SK-N-SH (cell line): ENCODE data around the gene RFX3. TPM values are rescaled to one million over a fixed set of nuclear protein-coding genes. Genes with fewer than 3 reads are reported as not detected.

Experiments used
- CTCF ChIA-PET: fragments of 300-600, 350-600 bp; formaldehyde crosslinking; extraction: SDS; loops from one replicate; lab custom pipeline; 2021; lab: Yijun Ruan, JAX
- POLR2A ChIA-PET: fragments of 350-600 bp; sonication (Branson Sonifier 250); formaldehyde crosslinking; extraction: SDS; loops from one replicate; lab custom pipeline; 2020; ENCODE audit warnings: antibody characterized with exemption, inconsistent platforms; lab: Yijun Ruan, JAX
- DNase-seq: peaks from one replicate; pipeline ENCODE4 v3.0.0; 2012
- H2AFZ ChIP-seq: fragments of 200-600 bp; sonication (generic); 2 replicates; pipeline ENCODE4 v1.8.1; 2016; ENCODE audit warnings: antibody characterized with exemption, mild to moderate bottlenecking, low read depth
- H3F3A ChIP-seq: fragments of 200-600 bp; sonication (generic); replicated peaks from 2 replicates; pipeline ENCODE3; 2016; ENCODE audit warnings: antibody characterized with exemption, mild to moderate bottlenecking; ENCODE audit not compliant: insufficient read depth
- H3K27ac ChIP-seq, 2 experiments: fragments of 200-500 bp in 1 of 2; fragments of 200-600 bp in 1 of 2; sonication (Bioruptor generic) in 1 of 2; sonication (generic), shearing (Covaris generic) in 1 of 2; 2 replicates each; pipeline versions ENCODE4 v1.5.1 to v1.6.1; 2014 to 2016; ENCODE audit warnings: low read depth in 2 of 2, inconsistent platforms in 1 of 2, low read length in 1 of 2, mild to moderate bottlenecking in 1 of 2, mixed read lengths in 1 of 2
- H3K27me3 ChIP-seq: fragments of 200-600 bp; sonication (generic), shearing (Covaris generic); 2 replicates; pipeline ENCODE4 v1.6.1; 2016; ENCODE audit warnings: mixed run types; ENCODE audit not compliant: insufficient read depth
- H3K36me3 ChIP-seq, 2 experiments: fragments of 200-500 bp in 1 of 2; fragments of 200-600 bp in 1 of 2; sonication (Bioruptor generic) in 1 of 2; sonication (generic) in 1 of 2; replicated peaks in 1 of 2; 2 replicates each; pipeline versions ENCODE3 to v1.5.1; 2014 to 2016; ENCODE audit warnings: low read length in 1 of 2, mild to moderate bottlenecking in 1 of 2; ENCODE audit not compliant: insufficient read depth in 2 of 2, control insufficient read depth in 1 of 2
- H3K4me1 ChIP-seq, 2 experiments: fragments of 200-500 bp in 1 of 2; fragments of 200-600 bp in 1 of 2; sonication (Bioruptor generic) in 1 of 2; sonication (generic), shearing (Covaris generic) in 1 of 2; 2 replicates each; pipeline versions ENCODE4 v1.5.1 to v1.6.1; 2014 to 2016; ENCODE audit warnings: low read depth in 1 of 2, low read length in 1 of 2, mixed run types in 1 of 2; ENCODE audit not compliant: insufficient read depth in 2 of 2, control insufficient read depth in 1 of 2
- H3K4me2 ChIP-seq: fragments of 200-600 bp; sonication (generic), shearing (Covaris generic); 2 replicates; pipeline ENCODE4 v1.6.1; 2017; ENCODE audit warnings: mixed run types
- H3K4me3 ChIP-seq, 2 experiments: fragments of 200-500 bp in 1 of 2; fragments of 200-600 bp in 1 of 2; sonication (Bioruptor generic) in 1 of 2; sonication (generic), shearing (Covaris generic) in 1 of 2; 2 replicates each; pipeline versions ENCODE4 v1.5.1 to v1.8.1; 2014 to 2016; ENCODE audit warnings: low read depth in 2 of 2, inconsistent platforms in 1 of 2, low read length in 1 of 2, mild to moderate bottlenecking in 1 of 2, mixed read lengths in 1 of 2, moderate library complexity in 1 of 2
- H3K79me2 ChIP-seq: fragments of 200-600 bp; sonication (generic); 2 replicates; pipeline ENCODE4 v1.8.1; 2017; ENCODE audit warnings: mild to moderate bottlenecking; ENCODE audit not compliant: insufficient read depth
- H3K9ac ChIP-seq: fragments of 200-600 bp; sonication (generic); 2 replicates; pipeline ENCODE4 v1.6.1; 2017; ENCODE audit warnings: mixed run types
- H3K9me2 ChIP-seq: fragments of 200-600 bp; sonication (generic); 2 replicates; pipeline ENCODE4 v1.6.1; 2017; ENCODE audit warnings: mixed run types
- H3K9me3 ChIP-seq: fragments of 200-600 bp; sonication (generic); 2 replicates; pipeline ENCODE4 v1.6.1; 2017; ENCODE audit warnings: mixed run types, mild to moderate bottlenecking, moderate library complexity
- H4K20me1 ChIP-seq: fragments of 200-600 bp; sonication (generic); 2 replicates; pipeline ENCODE4 v1.6.1; 2017; ENCODE audit warnings: mild to moderate bottlenecking, mixed run types; ENCODE audit not compliant: insufficient read depth
- CHD2 ChIP-seq: fragments of 150-350 bp; IDR thresholded peaks from 2 replicates; pipeline ENCODE4 v1.6.1; 2018; ENCODE audit warnings: low read length; ENCODE audit not compliant: partially characterized antibody
- ELF1 ChIP-seq: IDR thresholded peaks from 2 replicates; pipeline ENCODE4 v1.4.0; 2012
- FOXJ3 ChIP-seq: sonication (generic); formaldehyde crosslinking; IDR thresholded peaks from 2 replicates; pipeline ENCODE4 v1.5.1; 2020; ENCODE audit warnings: mild to moderate bottlenecking, missing genetic modification reagents
- IRF3 ChIP-seq: fragments of 150-350 bp; IDR thresholded peaks from 2 replicates; pipeline ENCODE4 v1.6.1; 2016; ENCODE audit warnings: mild to moderate bottlenecking, low read depth, low read length
- JUND ChIP-seq: IDR thresholded peaks from 2 replicates; pipeline ENCODE4 v1.4.0; 2012
- MAX ChIP-seq: IDR thresholded peaks from 2 replicates; pipeline ENCODE4 v1.4.0; 2012; ENCODE audit warnings: low read depth
- MEF2A ChIP-seq: IDR thresholded peaks from 2 replicates; pipeline ENCODE4 v1.4.0; 2012; ENCODE audit warnings: low read depth, borderline replicate concordance
- PBX3 ChIP-seq: IDR thresholded peaks from 2 replicates; pipeline ENCODE4; 2012
- TCF12 ChIP-seq: IDR thresholded peaks from 2 replicates; pipeline ENCODE4 v1.4.0; 2012
- WGBS: methylation state at CpG from one replicate; pipeline ENCODE4 v1.1.6; 2017; ENCODE audit warnings: low lambda C conversion rate; 5-methylcytosine and 5-hydroxymethylcytosine counted together
- polyA plus RNA-seq, 3 experiments: library from polyadenylated mRNA; depleted of rRNA; stranded (reverse); fragments of >200 nt; gene quantifications; 2 replicates each; pipeline ENCODE4 v1.2.3, GENCODE V29; 2012
- TF ChIP-seq, protein P1 (sequence below): fragments of 200-600 bp; sonication (generic); IDR thresholded peaks from 2 replicates; pipeline ENCODE4 v1.6.1; 2017; ENCODE audit warnings: antibody characterized with exemption, mild to moderate bottlenecking, moderate library complexity
- TF ChIP-seq, protein P2 (sequence below): IDR thresholded peaks from 2 replicates; pipeline ENCODE4 v1.6.1; 2012; ENCODE audit warnings: mild to moderate bottlenecking, low read depth, low read length, moderate library complexity

Gene RFX3
- polyA plus RNA-seq, 1 of the 3 experiments (the other 2 are of a cell fraction), result 1.7 TPM

DNA sequence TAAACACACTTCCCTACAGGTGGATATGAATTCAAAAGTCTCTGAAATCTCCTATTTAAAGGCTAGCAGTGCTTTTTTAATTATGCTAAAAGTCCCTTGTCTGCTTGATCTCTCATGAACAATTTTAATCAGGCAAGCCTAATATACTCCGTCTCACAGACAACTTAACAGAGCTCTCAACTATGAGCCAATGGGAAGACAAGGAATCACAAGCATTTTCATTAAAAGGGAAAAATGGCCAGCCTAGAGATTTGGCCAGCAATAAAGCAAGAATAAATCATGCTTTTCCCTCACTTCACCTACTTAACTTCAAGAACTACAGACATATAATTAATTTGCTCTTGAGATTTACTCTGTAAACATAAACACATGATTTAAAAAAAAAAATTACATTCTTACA, 78.0 kb downstream of the RFX3 start:
- Histone ChIP-seq H4K20me1 (no peaks in the 10 kb centered on the region), H3K4me2 (0 out of 2 replicates have a peak overlapping the region, but pooled peaks have one; percentile 2)
- POLR2A ChIA-PET, result no interaction called here
- TF ChIP-seq MEF2A (no peak), IRF3 (no peak)
- TF ChIP-seq, protein P1, sequence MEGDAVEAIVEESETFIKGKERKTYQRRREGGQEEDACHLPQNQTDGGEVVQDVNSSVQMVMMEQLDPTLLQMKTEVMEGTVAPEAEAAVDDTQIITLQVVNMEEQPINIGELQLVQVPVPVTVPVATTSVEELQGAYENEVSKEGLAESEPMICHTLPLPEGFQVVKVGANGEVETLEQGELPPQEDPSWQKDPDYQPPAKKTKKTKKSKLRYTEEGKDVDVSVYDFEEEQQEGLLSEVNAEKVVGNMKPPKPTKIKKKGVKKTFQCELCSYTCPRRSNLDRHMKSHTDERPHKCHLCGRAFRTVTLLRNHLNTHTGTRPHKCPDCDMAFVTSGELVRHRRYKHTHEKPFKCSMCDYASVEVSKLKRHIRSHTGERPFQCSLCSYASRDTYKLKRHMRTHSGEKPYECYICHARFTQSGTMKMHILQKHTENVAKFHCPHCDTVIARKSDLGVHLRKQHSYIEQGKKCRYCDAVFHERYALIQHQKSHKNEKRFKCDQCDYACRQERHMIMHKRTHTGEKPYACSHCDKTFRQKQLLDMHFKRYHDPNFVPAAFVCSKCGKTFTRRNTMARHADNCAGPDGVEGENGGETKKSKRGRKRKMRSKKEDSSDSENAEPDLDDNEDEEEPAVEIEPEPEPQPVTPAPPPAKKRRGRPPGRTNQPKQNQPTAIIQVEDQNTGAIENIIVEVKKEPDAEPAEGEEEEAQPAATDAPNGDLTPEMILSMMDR, result no peak
- TF ChIP-seq, all 33 proteins: peak for 0
- no peaks in the 10 kb centered on the region for H3K36me3 ChIP-seq
- CTCF ChIA-PET, result no interaction called here
- H3K27me3 ChIP-seq, result no peaks in the 10 kb centered on the region
- no peak overlapping the region for H2AFZ ChIP-seq
- WGBS, result 42% methylated on average over 1 of the region's 1 CpG
- no peaks in the 10 kb centered on the region for H3K79me2 ChIP-seq
- H3K4me3 ChIP-seq, result no peak overlapping the region; a peak in 1 of 4 replicates
- no peak overlapping the region for H3K9ac ChIP-seq
- peak overlapping the region; percentile 10 to 81; a peak in 2 of 4 replicates for H3K27ac ChIP-seq
- H3F3A ChIP-seq, result peaks cover 4% of the 10 kb centered on the region
- no peaks in the 10 kb centered on the region for H3K9me2 ChIP-seq
- H3K9me3 ChIP-seq, result no peaks in the 10 kb centered on the region
- peaks cover 0 to 3% of the 10 kb centered on the region in 2 experiments; a peak in 1 of 4 replicates for H3K4me1 ChIP-seq
- no peak for DNase-seq

DNA sequence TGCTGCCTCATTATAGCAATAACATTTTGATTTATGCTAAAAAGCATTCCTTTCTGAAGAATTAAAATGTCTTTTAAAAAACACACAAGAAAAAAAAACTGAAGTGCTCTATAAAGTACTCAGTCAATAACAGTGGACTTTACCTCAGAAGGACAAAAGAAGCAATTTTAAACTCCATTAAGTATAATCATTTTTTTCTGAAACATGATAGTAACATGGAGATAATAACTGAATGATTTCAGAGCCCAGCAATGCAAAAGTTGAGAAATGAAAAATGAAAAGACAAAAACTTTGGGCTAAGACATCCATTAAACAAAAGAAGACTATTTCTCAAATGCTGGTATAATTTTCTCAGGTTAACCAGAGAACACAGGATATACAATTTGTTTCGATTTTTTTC, 78.7 kb downstream of the RFX3 start:
- Histone ChIP-seq H3K36me3 (no peaks in the 10 kb centered on the region), H3K4me2 (0 out of 2 replicates have a peak overlapping the region, but pooled peaks have one; percentile 2), H3K4me3 (no peak overlapping the region), H3K9ac (no peak overlapping the region), H3K27ac (peak overlapping the region; percentile 10 to 81; a peak in 3 of 4 replicates), H3K79me2 (no peaks in the 10 kb centered on the region), H3F3A (peaks cover 4% of the 10 kb centered on the region), H3K4me1 (peaks cover 0 to 3% of the 10 kb centered on the region in 2 experiments; a peak in 1 of 4 replicates), H3K27me3 (no peaks in the 10 kb centered on the region), H4K20me1 (no peaks in the 10 kb centered on the region), H2AFZ (no peak overlapping the region), H3K9me3 (no peaks in the 10 kb centered on the region), H3K9me2 (no peaks in the 10 kb centered on the region)
- 71% methylated on average over 1 of the region's 1 CpG for WGBS
- ChIA-PET POLR2A (no interaction called here), CTCF (no interaction called here)
- TF ChIP-seq CHD2, result no peak
- TF ChIP-seq, protein P2, sequence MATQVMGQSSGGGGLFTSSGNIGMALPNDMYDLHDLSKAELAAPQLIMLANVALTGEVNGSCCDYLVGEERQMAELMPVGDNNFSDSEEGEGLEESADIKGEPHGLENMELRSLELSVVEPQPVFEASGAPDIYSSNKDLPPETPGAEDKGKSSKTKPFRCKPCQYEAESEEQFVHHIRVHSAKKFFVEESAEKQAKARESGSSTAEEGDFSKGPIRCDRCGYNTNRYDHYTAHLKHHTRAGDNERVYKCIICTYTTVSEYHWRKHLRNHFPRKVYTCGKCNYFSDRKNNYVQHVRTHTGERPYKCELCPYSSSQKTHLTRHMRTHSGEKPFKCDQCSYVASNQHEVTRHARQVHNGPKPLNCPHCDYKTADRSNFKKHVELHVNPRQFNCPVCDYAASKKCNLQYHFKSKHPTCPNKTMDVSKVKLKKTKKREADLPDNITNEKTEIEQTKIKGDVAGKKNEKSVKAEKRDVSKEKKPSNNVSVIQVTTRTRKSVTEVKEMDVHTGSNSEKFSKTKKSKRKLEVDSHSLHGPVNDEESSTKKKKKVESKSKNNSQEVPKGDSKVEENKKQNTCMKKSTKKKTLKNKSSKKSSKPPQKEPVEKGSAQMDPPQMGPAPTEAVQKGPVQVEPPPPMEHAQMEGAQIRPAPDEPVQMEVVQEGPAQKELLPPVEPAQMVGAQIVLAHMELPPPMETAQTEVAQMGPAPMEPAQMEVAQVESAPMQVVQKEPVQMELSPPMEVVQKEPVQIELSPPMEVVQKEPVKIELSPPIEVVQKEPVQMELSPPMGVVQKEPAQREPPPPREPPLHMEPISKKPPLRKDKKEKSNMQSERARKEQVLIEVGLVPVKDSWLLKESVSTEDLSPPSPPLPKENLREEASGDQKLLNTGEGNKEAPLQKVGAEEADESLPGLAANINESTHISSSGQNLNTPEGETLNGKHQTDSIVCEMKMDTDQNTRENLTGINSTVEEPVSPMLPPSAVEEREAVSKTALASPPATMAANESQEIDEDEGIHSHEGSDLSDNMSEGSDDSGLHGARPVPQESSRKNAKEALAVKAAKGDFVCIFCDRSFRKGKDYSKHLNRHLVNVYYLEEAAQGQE, result no peak
- no peak for TF ChIP-seq FOXJ3 (CRISPR knock-in tag)
- TF ChIP-seq MAX, result no peak
- no peak for TF ChIP-seq ELF1
- TF ChIP-seq PBX3, result peak; percentile 23; the same call in 1 of the 2 replicates
- TF ChIP-seq TCF12, result peak; percentile 7; the same call in 1 of the 2 replicates
- no peak for TF ChIP-seq MEF2A
- TF ChIP-seq JUND, result no peak
- DNase-seq, result no peak
